Measurements from ENCODE around the gene STARD13. TPM values are rescaled to one million over a fixed set of nuclear protein-coding genes. Genes with fewer than 3 reads are reported as not detected.

Gene STARD13
- total RNA-seq, 1 donor, result 52.2 TPM

- TF ChIP-seq CTCF (IDR thresholded peaks at IDR 0.05; ENCODE audit: insufficient read depth, low read depth, low read length), result no peak
- H3K4me3 ChIP-seq (ENCODE audit: low read depth, low read length), result no peak overlapping the region
- peak; percentile 60 for DNase-seq (ENCODE audit: low read depth)
Observed at GRCh38 chr13:33096886-33097605, 188.5 kb downstream of the STARD13 start.

GRCh38 chr13:33092073-33092987, 193.2 kb downstream of the STARD13 start:
- H3K4me3 ChIP-seq (ENCODE audit: low read depth, low read length), result no peak overlapping the region
- no peak for DNase-seq (ENCODE audit: low read depth)
- TF ChIP-seq CTCF (IDR thresholded peaks at IDR 0.05; ENCODE audit: insufficient read depth, low read depth, low read length), result no peak

- no peak for TF ChIP-seq CTCF (IDR thresholded peaks at IDR 0.05; ENCODE audit: insufficient read depth, low read depth, low read length)
- H3K4me3 ChIP-seq (ENCODE audit: low read depth, low read length), result no peak overlapping the region
- DNase-seq (ENCODE audit: low read depth), result no peak
Observed at GRCh38 chr13:33091415-33091774, 194.2 kb downstream of the STARD13 start.

GRCh38 chr13:33090755-33091414, 194.7 kb downstream of the STARD13 start:
- peak; percentile 60 for DNase-seq (ENCODE audit: low read depth)
- no peak overlapping the region for H3K4me3 ChIP-seq (ENCODE audit: low read depth, low read length)
- TF ChIP-seq CTCF (IDR thresholded peaks at IDR 0.05; ENCODE audit: insufficient read depth, low read depth, low read length), result no peak

GRCh38 chr13:33089311-33089710, 196.2 kb downstream of the STARD13 start:
- no peak for DNase-seq (ENCODE audit: low read depth)
- H3K4me3 ChIP-seq (ENCODE audit: low read depth, low read length), result no peak overlapping the region
- TF ChIP-seq CTCF (IDR thresholded peaks at IDR 0.05; ENCODE audit: insufficient read depth, low read depth, low read length), result no peak

GRCh38 chr13:33087790-33088189, 197.8 kb downstream of the STARD13 start:
- DNase-seq (ENCODE audit: low read depth), result no peak
- TF ChIP-seq CTCF (IDR thresholded peaks at IDR 0.05; ENCODE audit: insufficient read depth, low read depth, low read length), result no peak
- H3K4me3 ChIP-seq (ENCODE audit: low read depth, low read length), result no peak overlapping the region
